Activated CD8-positive, alpha-beta memory T cell treated with anti-CD3 and anti-CD28 coated beads for 4 hours (primary cell): Measurements from ENCODE around the gene CDKAL1.

Experiments
- DNase-seq, 2 donors: peaks; one replicate each; pipeline ENCODE4 v3.0.0-alpha.2; 2020; ENCODE audit warnings: low read depth in 2 of 2

CDKAL1 gene

DNA sequence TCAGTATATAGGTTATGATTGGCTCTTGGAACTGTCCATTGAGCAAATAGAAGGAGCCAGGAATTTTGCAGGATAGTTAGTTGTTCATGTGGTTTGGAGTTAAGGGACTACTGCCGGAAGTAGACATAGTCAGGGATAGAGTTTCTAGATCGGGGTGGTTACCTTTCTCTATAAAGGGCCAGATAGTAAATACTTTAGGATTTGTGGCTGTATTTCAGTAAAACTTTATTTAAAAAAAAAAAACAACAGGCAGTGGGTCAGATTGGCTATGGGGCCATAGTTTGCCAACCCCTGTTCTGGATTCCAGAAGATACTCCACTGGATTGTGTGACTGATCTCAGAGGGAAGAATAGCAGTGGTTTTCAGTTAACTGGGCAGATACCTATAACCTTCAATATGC, 570.0 kb downstream of the CDKAL1 start:
- DNase-seq = no peak

DNA sequence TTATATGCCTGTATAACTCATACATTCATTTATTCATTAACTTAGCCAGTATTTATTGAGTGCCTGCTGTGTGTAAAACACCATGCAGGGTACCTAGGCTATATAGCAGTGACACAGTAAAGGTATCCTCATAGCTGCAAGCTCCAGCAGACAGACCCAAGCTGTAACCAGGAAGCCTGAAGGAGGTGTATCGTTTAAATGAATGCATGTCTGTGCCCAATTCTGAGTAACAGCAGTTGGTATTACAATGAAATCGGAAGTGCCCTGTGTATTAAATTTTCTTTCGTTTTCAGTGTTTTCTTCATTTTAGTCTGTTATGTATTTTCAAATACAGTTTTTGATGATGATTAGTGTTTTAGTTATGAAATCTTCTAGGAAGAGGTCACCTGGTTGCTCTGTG, 573.5 kb downstream of the CDKAL1 start:
- no peak for DNase-seq

DNA sequence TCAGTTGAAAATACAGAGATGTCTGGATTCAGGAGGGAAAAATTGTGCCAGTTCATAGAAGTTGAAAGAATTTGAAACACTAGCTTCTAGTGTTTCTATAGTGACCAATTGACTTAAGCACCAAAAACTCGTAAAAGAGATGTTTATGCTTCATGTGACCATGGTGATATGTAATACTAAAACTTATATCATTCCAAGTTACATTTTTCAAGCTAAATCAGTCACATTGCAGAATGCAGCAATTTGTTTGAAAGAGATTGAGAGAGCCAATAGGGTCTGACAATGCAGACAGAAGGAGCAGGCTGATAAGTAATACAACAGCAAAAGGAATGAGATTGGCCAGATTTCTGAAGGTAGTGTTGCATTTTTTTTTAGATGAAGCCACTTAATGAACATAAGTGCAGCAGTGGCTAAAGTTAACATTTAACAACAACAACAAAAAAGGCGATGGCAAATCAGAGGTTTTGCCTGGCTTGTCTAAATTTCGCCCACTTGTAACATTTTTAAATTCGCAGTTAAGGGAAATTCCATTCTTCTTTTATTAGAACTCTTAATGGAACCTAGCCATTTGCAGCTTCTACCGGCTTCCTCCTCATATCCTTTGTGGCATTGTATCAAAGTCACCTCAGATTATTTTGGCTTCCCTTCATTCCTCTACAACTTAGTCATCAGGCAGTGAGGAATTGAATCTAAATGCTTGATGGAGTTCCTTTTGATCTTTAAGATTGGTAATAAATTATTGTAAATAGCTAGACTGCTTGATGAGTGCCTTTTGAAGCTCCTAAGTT, 575.3 kb downstream of the CDKAL1 start:
- DNase-seq = no peak

DNA sequence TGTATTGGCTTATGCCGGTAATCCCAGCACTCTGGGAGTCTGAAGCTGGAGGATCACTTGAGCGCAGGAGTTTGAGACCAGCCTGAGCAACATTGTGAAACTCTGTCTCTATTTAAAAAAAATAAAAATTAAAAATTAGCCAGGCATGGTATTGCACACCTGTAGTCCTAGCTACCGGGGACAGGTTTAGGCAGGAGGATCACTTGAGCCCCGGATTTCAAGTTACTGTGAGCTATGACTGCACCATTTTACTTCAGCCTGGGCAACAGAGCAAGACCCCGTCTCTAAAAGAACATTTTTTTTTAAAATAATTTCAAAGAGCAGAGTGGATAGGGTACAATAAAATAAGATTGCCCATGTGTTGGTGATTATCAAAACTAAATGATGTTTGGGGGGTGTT, 576.4 kb downstream of the CDKAL1 start:
- no peak for DNase-seq

DNA sequence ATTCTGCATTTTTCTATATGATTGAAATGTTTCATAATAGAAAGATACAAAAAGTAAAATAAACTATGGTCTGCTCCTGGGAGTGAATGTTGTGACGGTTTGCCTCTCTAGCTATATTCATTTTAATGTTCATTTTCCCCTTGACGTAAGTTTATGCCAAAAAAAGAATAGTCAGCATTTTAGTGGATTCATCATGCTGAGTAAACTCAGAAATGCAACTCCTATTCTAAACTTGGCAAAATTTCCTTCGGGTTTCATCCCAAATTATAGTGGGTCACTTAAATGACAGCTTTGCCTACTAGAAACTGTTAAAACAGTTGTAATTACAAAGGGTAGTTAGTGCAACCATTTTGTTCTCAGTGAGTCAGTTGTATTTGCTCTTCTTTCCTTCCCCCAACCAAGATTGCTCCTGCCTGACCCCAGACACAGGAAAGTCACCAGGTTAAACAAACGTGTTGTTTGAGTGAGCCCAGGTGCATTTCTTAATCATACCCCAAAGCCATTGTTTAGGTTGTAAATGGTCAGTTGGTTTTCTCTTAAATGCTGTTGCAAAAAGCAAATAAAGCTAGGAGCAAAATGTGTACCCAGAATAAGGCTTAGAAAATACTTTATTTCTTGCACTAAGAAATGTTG, 577.0 kb downstream of the CDKAL1 start:
- no peak for DNase-seq

DNA sequence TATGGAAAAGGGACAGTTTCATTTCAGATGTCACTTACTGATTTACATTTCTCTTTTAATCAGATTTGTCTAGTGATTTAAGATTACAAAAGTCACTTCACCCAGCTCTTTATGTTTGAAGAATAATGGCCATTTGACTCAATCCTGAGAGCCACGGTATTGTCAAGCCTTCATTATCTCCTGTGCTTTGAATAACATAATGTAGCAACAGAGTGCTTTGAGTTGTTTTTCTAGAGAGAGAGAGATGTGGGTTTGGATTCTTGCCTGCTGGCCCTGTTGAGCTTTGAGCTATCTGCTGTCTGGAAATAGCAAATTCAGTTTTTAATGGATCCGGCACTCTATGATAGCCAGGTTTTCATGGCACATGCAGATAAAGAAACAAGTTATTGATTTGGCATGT, 580.9 kb downstream of the CDKAL1 start:
- DNase-seq = no peak

DNA sequence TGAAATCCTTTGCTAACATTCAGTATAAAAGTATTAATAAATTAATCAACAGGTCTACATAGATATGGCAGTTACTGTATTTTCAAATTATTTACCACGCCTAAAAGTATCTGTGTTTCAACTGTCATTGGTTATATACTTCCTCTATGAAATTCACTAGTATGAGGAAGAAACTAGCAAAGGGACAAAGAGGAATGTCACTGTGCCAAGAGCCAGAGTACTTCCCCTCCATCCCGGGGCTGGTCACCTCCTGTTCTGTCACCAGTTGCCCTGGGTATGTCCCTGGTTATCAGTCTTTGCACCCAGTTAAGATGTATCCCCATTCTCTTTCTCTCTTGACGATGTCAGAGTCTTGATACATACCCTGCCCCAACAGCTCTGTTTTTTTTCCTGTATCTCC, 582.5 kb downstream of the CDKAL1 start:
- DNase-seq = no peak

DNA sequence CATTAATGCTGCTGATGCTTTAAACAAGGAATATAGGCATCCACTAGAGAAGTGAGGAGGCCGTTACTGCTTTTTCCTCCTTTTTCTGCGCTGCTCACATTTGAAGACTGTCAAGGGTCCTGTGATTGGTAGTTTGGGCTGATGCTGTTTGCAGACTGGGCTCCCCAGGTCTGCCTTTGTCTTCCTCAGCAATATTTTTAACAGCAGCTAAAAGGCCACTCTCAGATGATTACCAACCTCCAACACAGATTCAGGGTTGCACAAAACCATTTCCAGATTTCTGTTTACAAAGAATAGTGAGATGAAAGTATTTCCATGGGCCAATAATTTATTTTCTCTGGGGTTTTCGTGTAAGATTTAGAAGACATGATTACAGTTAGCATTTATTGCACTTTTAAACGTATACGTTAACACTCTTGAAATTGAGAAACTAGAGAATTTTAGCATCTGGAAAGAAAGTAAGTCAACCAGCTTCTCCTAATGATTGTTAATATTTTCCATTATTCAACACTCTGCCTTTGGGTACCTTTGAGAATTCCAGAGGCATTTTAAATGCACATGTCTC, 584.0 kb downstream of the CDKAL1 start:
- DNase-seq = no peak

DNA sequence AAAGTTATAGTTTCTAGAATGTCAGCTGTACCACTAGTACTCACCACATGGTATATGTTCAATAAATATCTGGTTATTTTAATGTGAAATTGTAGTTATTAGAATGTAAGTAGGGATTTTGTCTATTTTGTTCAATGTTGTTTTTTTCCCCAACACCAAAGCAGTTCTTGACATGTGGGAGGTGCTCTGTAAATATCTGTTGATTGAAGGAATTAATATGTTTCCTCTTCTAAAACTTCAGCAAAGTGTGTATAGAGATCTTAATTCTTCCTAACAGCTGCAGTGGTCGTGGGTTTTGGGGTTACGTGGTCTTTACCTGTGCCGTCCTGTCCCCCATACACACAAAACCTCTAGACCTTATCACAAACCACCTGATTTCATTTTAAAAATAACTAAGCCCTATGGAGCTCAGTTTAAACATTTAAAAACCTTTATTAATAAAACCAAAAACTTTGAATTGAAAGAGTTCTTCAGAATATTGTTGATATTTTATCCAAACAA, 587.4 kb downstream of the CDKAL1 start:
- no peak for DNase-seq

DNA sequence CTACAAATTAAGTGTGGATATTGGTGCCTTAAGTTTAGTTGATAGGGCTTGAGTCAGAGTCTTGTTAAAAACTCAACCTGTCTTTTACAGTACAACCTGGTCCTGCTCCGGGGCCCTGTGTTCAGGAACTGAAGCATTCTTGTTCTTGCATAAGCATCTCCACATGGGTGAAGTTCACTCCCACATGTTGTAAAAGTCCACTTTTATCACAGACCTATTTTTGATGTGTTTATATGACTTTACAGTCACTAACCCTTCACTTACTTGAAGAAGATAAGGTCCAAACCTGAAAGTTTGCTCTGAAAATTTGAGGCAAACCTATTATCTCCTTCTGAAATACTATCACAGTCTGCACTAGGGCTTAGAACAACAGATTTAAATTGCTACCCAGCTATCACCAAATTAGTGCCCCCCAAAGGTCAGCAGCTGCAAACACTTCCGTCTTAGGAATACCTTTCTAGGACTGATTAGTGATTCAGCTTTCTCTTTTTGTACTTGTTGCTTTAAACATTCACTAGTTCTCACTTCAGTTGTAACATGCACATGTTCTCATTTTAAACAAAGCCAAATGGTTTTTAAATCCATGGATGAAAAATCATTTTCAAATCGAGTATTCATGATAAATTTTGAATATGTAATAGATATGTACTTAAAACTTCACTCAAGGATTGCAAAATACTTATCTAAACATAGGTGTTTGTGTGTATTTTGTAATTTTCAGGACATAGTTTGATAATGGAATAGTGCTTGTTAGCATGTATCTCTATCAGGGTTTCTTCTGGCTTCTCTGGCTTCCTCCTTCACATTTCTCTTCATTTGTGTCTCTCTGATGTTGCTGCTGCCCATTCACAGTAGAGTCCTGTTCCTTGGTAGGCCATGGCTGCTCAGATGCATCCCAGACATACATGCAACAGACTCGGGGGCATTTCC, 589.5 kb downstream of the CDKAL1 start:
- DNase-seq = no peak

DNA sequence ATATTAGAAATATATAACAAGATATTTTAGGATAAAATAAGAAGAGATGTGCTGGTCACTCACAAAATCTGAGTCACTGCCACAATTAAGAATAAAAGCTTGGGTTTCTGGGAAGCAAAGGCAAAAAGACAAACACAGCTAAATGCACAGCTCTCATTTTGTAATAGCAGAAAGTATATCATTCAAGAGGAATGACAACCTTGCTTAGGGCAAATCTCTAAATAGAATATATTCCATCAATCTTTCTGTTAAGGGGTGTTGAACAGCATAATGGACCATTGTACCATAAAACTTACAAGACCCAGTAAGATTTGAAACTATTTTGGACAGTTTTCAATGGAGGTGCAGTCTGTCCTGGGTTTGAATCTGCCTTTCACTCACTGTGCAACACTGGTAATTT, 594.3 kb downstream of the CDKAL1 start:
- DNase-seq = no peak

DNA sequence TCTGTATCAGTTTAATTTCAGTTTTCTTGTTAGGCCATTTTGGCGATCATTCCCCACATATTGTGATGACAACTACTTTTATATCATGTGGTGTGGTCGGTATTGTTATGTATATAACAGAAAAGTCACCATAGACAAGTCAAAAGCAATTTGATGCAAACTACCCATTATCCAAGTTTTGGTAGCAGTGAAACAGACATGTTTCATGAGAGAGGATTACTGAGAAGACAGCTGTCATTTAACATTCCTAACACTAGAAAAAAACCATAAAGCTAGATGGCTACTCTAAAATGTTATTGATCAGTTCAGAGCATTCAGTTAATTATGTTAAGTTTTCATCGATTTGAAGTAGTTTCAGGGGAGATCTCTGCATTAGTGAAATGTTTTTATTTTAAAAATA, 597.1 kb downstream of the CDKAL1 start:
- no peak for DNase-seq

DNA sequence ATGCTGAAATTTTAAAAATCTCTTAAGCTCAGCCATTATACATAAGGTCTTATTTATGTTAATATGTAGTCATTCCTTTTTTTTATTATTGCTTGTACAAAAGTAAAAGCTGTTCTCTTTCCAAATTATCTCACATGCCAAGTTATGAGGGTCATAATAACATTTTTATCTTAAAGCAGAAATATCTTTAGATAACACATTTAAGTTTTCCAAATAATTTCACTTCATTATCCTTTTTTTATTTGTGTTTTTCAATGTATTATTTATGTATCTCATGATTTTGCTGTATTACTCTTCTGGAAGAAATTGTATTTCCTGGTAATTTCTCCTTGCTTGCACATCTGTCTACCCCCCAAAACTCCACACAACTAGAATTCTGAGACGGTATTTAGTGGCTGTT, 598.2 kb downstream of the CDKAL1 start:
- DNase-seq = no peak

DNA sequence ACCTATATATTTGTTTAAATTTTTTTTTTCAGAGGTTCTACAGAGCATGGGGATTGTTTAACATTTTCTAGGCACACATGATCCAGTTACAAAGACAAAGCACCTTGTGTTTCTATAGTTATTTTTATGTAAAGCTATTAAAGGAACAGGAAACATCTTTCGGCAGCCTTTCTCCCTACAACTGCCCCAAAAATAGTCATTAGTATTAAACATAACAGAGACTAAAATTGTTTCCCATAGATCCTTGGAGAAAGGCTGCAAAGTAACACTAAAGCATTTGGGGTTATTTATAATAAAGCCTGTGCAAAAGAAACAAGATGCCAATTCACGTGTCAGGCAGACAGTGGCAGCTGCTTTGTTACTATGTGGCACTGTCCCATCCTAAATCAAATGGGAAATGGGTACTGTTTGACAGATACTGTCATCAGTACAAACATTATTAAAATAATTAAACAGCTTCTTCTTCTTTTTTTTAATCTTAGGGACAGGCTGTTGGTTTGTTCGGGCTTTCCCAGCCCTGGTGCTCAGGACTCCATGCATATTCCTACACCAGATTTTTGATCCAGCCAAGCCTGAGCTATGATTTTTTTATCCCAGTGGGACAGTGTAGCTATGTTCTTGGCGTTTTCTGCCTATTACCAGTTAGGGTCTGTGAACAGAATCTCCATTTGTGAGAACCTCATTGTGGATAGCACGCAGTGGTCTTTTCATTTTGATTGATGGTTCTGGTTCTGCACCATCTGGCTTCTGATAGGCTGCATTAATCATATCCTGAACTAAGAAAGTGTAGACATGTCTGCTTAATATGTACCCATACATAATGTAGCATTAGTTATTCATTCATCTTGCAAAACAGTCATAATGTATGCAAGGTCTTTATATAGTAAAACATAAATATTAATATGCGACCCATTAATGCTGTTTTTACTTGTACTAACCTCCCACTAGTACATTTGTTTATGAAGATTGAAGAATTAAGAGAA, 598.9 kb downstream of the CDKAL1 start:
- DNase-seq = no peak

DNA sequence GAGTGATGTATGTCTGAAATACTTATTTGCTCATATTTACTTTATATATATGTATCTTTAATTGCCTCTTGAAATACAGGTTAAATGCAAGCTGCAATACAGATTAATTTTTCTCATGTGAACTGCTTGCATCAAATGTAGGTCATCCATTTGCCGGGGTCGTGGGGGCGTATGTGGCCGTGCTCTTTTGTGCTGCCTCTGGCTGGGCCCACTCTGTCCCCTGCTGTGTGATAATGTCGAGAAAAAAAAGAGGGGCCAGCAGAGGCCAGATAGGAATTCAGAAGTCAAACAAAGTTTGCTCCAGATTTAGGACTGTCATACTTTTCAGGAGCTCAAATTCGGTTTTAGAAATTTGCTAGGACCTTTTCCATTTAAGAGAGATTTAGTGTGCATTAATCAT, 599.6 kb downstream of the CDKAL1 start:
- no peak for DNase-seq

DNA sequence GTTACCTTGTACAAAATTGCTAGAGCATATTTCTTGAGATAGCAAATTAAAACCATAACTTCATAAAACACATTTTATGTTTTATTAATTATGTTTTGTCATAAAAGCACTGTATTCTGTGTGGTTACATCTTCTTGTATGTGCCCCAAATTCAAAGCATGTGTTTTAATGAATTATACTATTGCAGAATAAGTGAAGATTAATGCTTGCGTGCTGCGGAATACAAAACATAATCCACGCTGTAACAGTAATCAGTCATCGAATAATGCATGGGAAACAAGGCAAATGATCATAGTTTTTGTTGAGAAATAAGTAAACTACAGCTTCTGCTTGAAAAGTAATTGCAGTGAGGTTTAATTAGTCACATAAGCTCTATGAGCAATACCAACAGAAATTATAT, 600.1 kb downstream of the CDKAL1 start:
- no peak for DNase-seq

DNA sequence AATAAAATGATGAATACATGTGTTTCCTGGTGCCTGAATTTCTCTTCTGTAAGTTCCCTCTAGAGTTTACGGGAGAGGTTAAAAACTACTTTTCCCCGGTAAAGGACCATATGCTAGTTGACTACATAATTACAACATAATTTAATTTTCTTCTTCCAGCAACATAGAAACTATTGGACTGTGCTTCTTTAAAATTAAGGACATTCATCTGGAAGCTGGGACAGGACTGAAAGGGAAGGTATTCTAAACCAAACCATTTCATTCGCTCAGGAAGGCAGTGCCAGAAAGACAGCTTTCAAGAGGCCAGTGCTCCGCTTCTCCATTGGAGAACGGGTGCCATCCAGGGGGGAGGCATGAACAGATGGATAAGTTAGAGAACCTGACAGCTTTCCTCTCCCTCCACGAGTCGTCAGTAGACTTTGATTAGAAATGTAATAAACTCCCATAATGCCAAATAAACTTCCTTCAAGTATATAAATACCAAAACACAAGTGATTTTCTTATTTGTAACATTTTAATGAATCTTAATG, 601.3 kb downstream of the CDKAL1 start:
- DNase-seq = no peak

DNA sequence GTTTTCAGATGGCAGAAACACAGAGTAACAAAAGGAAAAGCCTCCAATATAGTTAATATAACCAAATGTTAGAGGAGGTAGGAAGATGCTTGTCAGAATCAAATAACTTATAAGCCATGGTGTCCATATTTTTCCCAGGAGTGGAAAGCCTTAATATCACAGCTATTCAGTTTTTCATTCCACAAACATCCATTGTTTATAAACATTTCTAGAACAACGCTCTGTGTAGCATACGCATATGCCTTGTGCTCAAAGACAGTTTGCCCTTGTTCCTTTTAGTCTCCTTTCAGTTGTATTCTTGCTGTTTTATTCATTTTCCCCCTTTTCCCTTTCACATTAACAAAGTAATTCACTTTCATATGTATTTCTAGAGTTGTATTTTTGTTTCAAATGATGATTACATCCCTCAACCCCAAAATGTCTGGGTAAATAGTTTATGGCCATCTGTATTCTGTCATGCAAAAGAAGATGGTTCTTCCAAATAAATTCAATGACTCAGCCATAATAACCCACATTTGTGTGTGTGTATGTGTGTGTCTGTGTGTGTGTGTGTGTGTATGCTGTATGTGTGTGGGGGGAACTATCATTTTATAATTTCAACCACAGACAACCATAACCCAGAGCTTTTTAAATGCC, 603.6 kb downstream of the CDKAL1 start:
- DNase-seq = no peak

DNA sequence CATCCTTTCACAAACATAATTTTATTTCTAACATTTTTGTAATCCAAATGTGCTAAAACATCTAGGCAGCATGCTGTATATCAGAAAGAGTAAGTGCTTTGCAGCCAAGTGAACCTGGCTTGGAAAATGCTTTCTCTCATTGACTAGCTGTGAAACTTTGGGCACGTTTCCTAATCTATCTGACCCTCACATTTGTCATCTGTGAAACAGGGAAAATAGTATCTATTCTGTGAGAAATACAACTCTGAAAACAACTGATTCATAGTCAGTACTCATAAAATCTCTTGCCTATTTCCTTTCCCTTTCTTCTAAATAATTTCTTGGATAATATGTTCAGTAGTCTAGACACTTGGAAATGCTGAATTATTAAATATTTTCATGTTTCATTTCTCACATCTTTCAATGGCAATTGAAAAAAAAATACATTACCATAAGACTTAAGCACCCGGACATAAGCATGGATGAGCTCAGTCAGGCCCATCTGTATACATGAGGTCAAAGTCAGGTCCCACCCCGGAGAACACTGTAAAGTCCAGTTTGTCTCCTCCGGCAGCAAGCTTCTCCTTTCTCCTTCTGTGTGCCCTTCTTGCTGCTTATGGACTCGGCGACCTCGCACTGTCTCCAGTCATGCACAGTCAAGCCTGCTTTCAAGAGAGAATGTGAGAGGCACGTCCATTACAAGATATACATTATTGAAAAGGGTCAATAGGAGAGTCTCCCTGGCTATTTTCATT, 604.2 kb downstream of the CDKAL1 start:
- no peak for DNase-seq
